PC-3 (cell line): Measurements from ENCODE around the gene NAPEPLD.

ENCODE experiments used
- CTCF ChIP-seq: fragments of 300-600 bp; sonication (generic); conservative IDR thresholded peaks from 2 replicates; pipeline ENCODE4 v1.5.1; 2017; ENCODE audit warnings: antibody characterized with exemption, low read depth, mild to moderate bottlenecking, low read length
- EZH2phosphoT487 ChIP-seq: fragments of 300-600 bp; sonication (generic); IDR thresholded peaks from 2 replicates; pipeline ENCODE4 v1.6.1; 2018; ENCODE audit warnings: mild to moderate bottlenecking, antibody characterized with exemption, low read length, borderline replicate concordance

GRCh38 chr7:103115771-103116170, 33.1 kb downstream of the NAPEPLD start:
- no peak for TF ChIP-seq CTCF
- TF ChIP-seq EZH2phosphoT487 = no peak
